Measurements from ENCODE around the gene AFF2. TPM values are rescaled to one million over a fixed set of nuclear protein-coding genes. Genes with fewer than 3 reads are reported as not detected.

The AFF2 gene
- total and polyA plus RNA-seq, 11 donors: under 0.01 to 0.83 (median 0.07) TPM

DNA sequence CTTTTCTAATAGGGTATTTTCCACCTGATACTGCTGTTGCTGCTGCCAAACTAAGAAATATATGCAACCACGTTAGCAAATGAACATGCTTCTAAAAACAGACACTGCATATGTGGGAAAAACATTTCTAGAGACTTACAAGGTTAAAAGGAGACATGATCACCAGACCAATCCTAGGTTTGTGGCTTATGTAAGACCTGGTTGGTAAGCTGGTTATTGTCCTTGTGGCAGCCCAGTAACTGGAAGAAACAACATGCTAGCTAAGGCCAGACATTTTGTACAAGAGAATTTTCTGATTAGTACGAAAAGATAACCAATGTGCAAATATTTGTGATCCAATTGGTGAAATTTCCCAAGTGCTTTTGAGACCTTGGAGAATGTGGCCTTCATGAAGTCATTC is 112.0 kb downstream of the AFF2 start:
- ATAC-seq: peak in 1 of 4 donors; percentile 53
- Histone ChIP-seq H3K4me1 (no peaks in the 10 kb centered on the region), H3K27ac (no peak overlapping the region), H3K27me3 (no peaks in the 10 kb centered on the region), H3K9me3 (no peaks in the 10 kb centered on the region), H3K36me3 (no peaks in the 10 kb centered on the region), H3K4me3 (no peak overlapping the region)
- no peak for DNase-seq
- intact Hi-C loops (cut with DNase I): no loop called here
- 23 to 47% (median 35%) methylated on average over 2 of the region's 2 CpGs for WGBS, 4 donors
- TF ChIP-seq CTCF (IDR thresholded peaks at IDR 0.05): no peak
- TF ChIP-seq POLR2A (IDR thresholded peaks at IDR 0.05): no peak

GRCh38 chrX:148613636-148614035 is 113.2 kb downstream of the AFF2 start:
- Histone ChIP-seq H3K4me1 (no peaks in the 10 kb centered on the region), H3K27me3 (no peaks in the 10 kb centered on the region), H3K27ac (no peak overlapping the region), H3K4me3 (no peak overlapping the region), H3K36me3 (no peaks in the 10 kb centered on the region), H3K9me3 (no peaks in the 10 kb centered on the region)
- TF ChIP-seq POLR2A (IDR thresholded peaks at IDR 0.05) (no peak), CTCF (IDR thresholded peaks at IDR 0.05) (no peak)
- WGBS, 4 donors: 50 to 66% (median 59%) methylated on average over 4 of the region's 4 CpGs
- ATAC-seq: no peak
- no peak for DNase-seq
- intact Hi-C loops (cut with DNase I): no loop called here

DNA sequence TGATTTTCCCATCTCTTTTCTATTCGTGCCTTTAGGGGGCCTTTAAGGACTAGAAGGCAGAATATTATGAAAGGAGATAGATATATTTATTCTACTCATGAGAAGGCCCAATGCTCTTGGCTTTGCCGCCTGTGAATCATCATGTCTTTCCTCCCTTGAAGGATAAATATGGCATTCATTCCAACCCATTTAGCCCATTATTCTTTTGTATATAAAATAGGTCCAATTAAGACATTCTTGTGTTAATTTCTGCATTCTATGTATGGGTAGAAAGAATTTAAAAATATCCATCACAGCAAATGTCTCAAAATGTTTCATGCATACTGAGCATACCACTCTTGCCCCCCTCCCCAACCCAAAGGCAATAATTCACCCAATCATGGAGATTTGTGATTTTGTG is 115.1 kb downstream of the AFF2 start:
- Histone ChIP-seq H3K4me3 (no peak overlapping the region), H3K4me1 (no peaks in the 10 kb centered on the region), H3K9me3 (no peaks in the 10 kb centered on the region), H3K27ac (no peak overlapping the region), H3K36me3 (no peaks in the 10 kb centered on the region), H3K27me3 (no peaks in the 10 kb centered on the region)
- intact Hi-C loops (cut with DNase I): no loop called here
- 57 to 85% (median 70%) methylated on average over 2 of the region's 2 CpGs for WGBS, 4 donors
- no peak for TF ChIP-seq CTCF (IDR thresholded peaks at IDR 0.05)
- no peak for TF ChIP-seq POLR2A (IDR thresholded peaks at IDR 0.05)
- DNase-seq (no peak), ATAC-seq (no peak)

GRCh38 chrX:148618470-148619445 is 118.3 kb downstream of the AFF2 start:
- Histone ChIP-seq H3K9me3 (no peaks in the 10 kb centered on the region), H3K4me3 (no peak overlapping the region), H3K27me3 (no peaks in the 10 kb centered on the region), H3K36me3 (no peaks in the 10 kb centered on the region), H3K4me1 (no peaks in the 10 kb centered on the region), H3K27ac (no peak overlapping the region)
- no peak for TF ChIP-seq CTCF (IDR thresholded peaks at IDR 0.05)
- TF ChIP-seq POLR2A (IDR thresholded peaks at IDR 0.05): no peak
- no peak for DNase-seq
- 38 to 54% (median 46%) methylated on average over 3 of the region's 3 CpGs for WGBS, 4 donors
- intact Hi-C loops (cut with DNase I): no loop called here
- ATAC-seq: no peak
